HEK293T (cell line): ENCODE results near the gene CGNL1.

Source experiments
- CTCF ChIA-PET: fragments of 350-600 bp; formaldehyde crosslinking; extraction: SDS; loops from one replicate; lab custom pipeline; 2021; ENCODE audit warnings: antibody characterized with exemption, inconsistent platforms; lab: Yijun Ruan, JAX
- POLR2A ChIA-PET: fragments of 350-600 bp; formaldehyde crosslinking; extraction: SDS; loops from one replicate; lab custom pipeline; 2020; ENCODE audit warnings: antibody characterized with exemption, inconsistent platforms; lab: Yijun Ruan, JAX
- DNase-seq: peaks from one replicate; pipeline ENCODE4 v3.0.0; 2012; ENCODE audit warnings: mixed read lengths; ENCODE audit errors: extremely low spot score
- ARNT ChIP-seq: fragments of 450-650 bp; IDR thresholded peaks from 2 replicates; pipeline ENCODE4 v1.6.1; 2017; ENCODE audit warnings: mild to moderate bottlenecking
- BHLHE40 ChIP-seq: fragments of 450-650 bp; IDR thresholded peaks from 2 replicates; pipeline ENCODE4 v1.6.1; 2016; ENCODE audit warnings: mild to moderate bottlenecking, moderate library complexity, borderline replicate concordance
- CTBP1 ChIP-seq: fragments of 450-650 bp; IDR thresholded peaks from 2 replicates; pipeline ENCODE4 v1.6.1; 2016; ENCODE audit warnings: borderline replicate concordance
- ELF4 ChIP-seq: fragments of 450-650 bp; IDR thresholded peaks from 2 replicates; pipeline ENCODE4 v1.6.1; 2017; ENCODE audit warnings: antibody characterized with exemption
- FOXA1 ChIP-seq: fragments of 450-650 bp; IDR thresholded peaks from 2 replicates; pipeline ENCODE4 v1.6.1; 2016; ENCODE audit warnings: mild to moderate bottlenecking
- FOXK2 ChIP-seq: fragments of 450-650 bp; IDR thresholded peaks from 2 replicates; pipeline ENCODE4 v1.6.1; 2016; ENCODE audit warnings: mild to moderate bottlenecking
- FOXM1 ChIP-seq: fragments of 450-650 bp; IDR thresholded peaks from 2 replicates; pipeline ENCODE4 v1.6.1; 2017; ENCODE audit warnings: mild to moderate bottlenecking, borderline replicate concordance
- HDGF ChIP-seq: fragments of 450-650 bp; IDR thresholded peaks from 2 replicates; pipeline ENCODE4 v1.6.1; 2017; ENCODE audit warnings: antibody characterized with exemption, borderline replicate concordance
- L3MBTL2 ChIP-seq: fragments of 450-650 bp; conservative IDR thresholded peaks from 2 replicates; pipeline ENCODE4 v1.6.1; 2016; ENCODE audit warnings: mild to moderate bottlenecking
- LEF1 ChIP-seq: fragments of 450-650 bp; IDR thresholded peaks from 2 replicates; pipeline ENCODE4 v1.6.1; 2017; ENCODE audit warnings: mild to moderate bottlenecking, borderline replicate concordance
- NFRKB ChIP-seq: fragments of 450-650 bp; IDR thresholded peaks from 2 replicates; pipeline ENCODE4 v1.6.1; 2016; ENCODE audit warnings: mild to moderate bottlenecking, moderate library complexity
- PKNOX1 ChIP-seq: fragments of 450-650 bp; IDR thresholded peaks from 2 replicates; pipeline ENCODE4 v1.6.1; 2016
- SP1 ChIP-seq: fragments of 450-650 bp; IDR thresholded peaks from 2 replicates; pipeline ENCODE4 v1.6.1; 2017
- SUZ12 ChIP-seq: fragments of 450-650 bp; IDR thresholded peaks from 2 replicates; pipeline ENCODE4 v1.6.1; 2016; ENCODE audit warnings: mild to moderate bottlenecking
- TARDBP ChIP-seq: fragments of 450-650 bp; IDR thresholded peaks from 2 replicates; pipeline ENCODE4 v1.6.1; 2016
- ZNF384 ChIP-seq: fragments of 450-650 bp; IDR thresholded peaks from 2 replicates; pipeline ENCODE4 v1.6.1; 2016

The CGNL1 gene

GRCh38 chr15:57330619-57331340 lies 45.5 kb upstream of the CGNL1 start:
- no peak for TF ChIP-seq FOXA1
- TF ChIP-seq LEF1 = no peak
- TF ChIP-seq BHLHE40 = no peak
- TF ChIP-seq SUZ12 = no peak
- no peak for TF ChIP-seq FOXM1
- TF ChIP-seq ARNT = no peak
- TF ChIP-seq PKNOX1 = no peak
- TF ChIP-seq TARDBP = no peak
- no peak for TF ChIP-seq NFRKB
- no peak for TF ChIP-seq CTBP1
- TF ChIP-seq SP1 = no peak
- TF ChIP-seq L3MBTL2 = no peak
- TF ChIP-seq ELF4 = no peak
- TF ChIP-seq FOXK2 = no peak
- TF ChIP-seq HDGF = no peak
- no peak for TF ChIP-seq ZNF384
- ChIA-PET POLR2A (no interaction called here), CTCF (interaction anchor here (1.3 kb wide), 1 partner anchor 10 kb away, joined by 5 read pairs; no protein-coding TSS in a partner anchor)
- no peak for DNase-seq

GRCh38 chr15:57332326-57332725 lies 44.0 kb upstream of the CGNL1 start:
- CTCF ChIA-PET = interaction anchor here (1.3 kb wide), 1 partner anchor 8 kb away, joined by 5 read pairs; no protein-coding TSS in a partner anchor
- POLR2A ChIA-PET = no interaction called here

GRCh38 chr15:57333487-57333886 lies 42.8 kb upstream of the CGNL1 start:
- CTCF ChIA-PET = interaction anchor here (1.0 kb wide), 1 partner anchor 194 kb away, joined by 3 read pairs; no protein-coding TSS in a partner anchor
- no peak for TF ChIP-seq PKNOX1
- no peak for TF ChIP-seq SUZ12
- no peak for TF ChIP-seq FOXK2
- no peak for TF ChIP-seq LEF1
- TF ChIP-seq ZNF384 = no peak
- no peak for TF ChIP-seq FOXA1
- no peak for TF ChIP-seq TARDBP
- TF ChIP-seq NFRKB = no peak
- TF ChIP-seq ARNT = no peak
- TF ChIP-seq HDGF = no peak
- no peak for TF ChIP-seq CTBP1
- TF ChIP-seq ELF4 = no peak
- no peak for TF ChIP-seq L3MBTL2
- no peak for TF ChIP-seq BHLHE40
- TF ChIP-seq FOXM1 = no peak
- TF ChIP-seq SP1 = no peak
- POLR2A ChIA-PET = no interaction called here
- no peak for DNase-seq

More at GRCh38 chr15:57332326-57332725, 44.0 kb upstream of the CGNL1 start:
- no peak for TF ChIP-seq PKNOX1
- TF ChIP-seq HDGF = no peak
- no peak for TF ChIP-seq ZNF384
- TF ChIP-seq ELF4 = no peak
- TF ChIP-seq SP1 = no peak
- no peak for TF ChIP-seq FOXA1
- no peak for TF ChIP-seq BHLHE40
- no peak for TF ChIP-seq ARNT
- TF ChIP-seq TARDBP = no peak
- no peak for TF ChIP-seq SUZ12
- no peak for TF ChIP-seq L3MBTL2
- no peak for TF ChIP-seq FOXK2
- TF ChIP-seq LEF1 = no peak
- no peak for TF ChIP-seq NFRKB
- TF ChIP-seq CTBP1 = no peak
- TF ChIP-seq FOXM1 = no peak
- DNase-seq = no peak

GRCh38 chr15:57334257-57334656 lies 42.0 kb upstream of the CGNL1 start:
- no peak for DNase-seq
- TF ChIP-seq FOXA1 (no peak), NFRKB (no peak), SUZ12 (no peak), HDGF (no peak), FOXM1 (no peak), FOXK2 (no peak), CTBP1 (no peak), L3MBTL2 (no peak)
- ChIA-PET POLR2A (no interaction called here), CTCF (interaction anchor here (1.0 kb wide), 2 partner anchors 187 to 193 kb away, joined by 3 read pairs; no protein-coding TSS in a partner anchor)

GRCh38 chr15:57335293-57335715 lies 41.0 kb upstream of the CGNL1 start:
- no peak for TF ChIP-seq CTBP1
- TF ChIP-seq L3MBTL2 = no peak
- TF ChIP-seq LEF1 = no peak
- TF ChIP-seq FOXK2 = no peak
- TF ChIP-seq HDGF = no peak
- no peak for TF ChIP-seq ARNT
- no peak for TF ChIP-seq TARDBP
- TF ChIP-seq SUZ12 = no peak
- TF ChIP-seq FOXA1 = no peak
- TF ChIP-seq SP1 = no peak
- no peak for TF ChIP-seq NFRKB
- CTCF ChIA-PET = no interaction called here
- POLR2A ChIA-PET = no interaction called here
- no peak for DNase-seq
